Measurements from ENCODE around the gene C11orf97.

- no peak for TF ChIP-seq CTCF (IDR thresholded peaks at IDR 0.05)
- TF ChIP-seq POLR2A (IDR thresholded peaks at IDR 0.05): no peak
- TF ChIP-seq POLR2AphosphoS5 (IDR thresholded peaks at IDR 0.05): no peak
- TF ChIP-seq EP300 (IDR thresholded peaks at IDR 0.05): no peak
Observed at GRCh38 chr11:94469416-94469815, 42.8 kb upstream of the C11orf97 start.

All from gastroesophageal sphincter (tissue), 3 donors.